ENCODE data around the gene LSP1. TPM values are rescaled to one million over a fixed set of nuclear protein-coding genes. Genes with fewer than 3 reads are reported as not detected.
A peak's percentile ranks its signal among the peaks of the same experiment; 100 is the strongest.
"Not testable (repeated sequence)": the region's sequence is repeated elsewhere in the genome, so short reads cannot be mapped to it uniquely, and the experiment has no call there.

Gene LSP1
- total and polyA plus RNA-seq, 7 donors = 8.7 to 80.2 (median 32.7) TPM

DNA sequence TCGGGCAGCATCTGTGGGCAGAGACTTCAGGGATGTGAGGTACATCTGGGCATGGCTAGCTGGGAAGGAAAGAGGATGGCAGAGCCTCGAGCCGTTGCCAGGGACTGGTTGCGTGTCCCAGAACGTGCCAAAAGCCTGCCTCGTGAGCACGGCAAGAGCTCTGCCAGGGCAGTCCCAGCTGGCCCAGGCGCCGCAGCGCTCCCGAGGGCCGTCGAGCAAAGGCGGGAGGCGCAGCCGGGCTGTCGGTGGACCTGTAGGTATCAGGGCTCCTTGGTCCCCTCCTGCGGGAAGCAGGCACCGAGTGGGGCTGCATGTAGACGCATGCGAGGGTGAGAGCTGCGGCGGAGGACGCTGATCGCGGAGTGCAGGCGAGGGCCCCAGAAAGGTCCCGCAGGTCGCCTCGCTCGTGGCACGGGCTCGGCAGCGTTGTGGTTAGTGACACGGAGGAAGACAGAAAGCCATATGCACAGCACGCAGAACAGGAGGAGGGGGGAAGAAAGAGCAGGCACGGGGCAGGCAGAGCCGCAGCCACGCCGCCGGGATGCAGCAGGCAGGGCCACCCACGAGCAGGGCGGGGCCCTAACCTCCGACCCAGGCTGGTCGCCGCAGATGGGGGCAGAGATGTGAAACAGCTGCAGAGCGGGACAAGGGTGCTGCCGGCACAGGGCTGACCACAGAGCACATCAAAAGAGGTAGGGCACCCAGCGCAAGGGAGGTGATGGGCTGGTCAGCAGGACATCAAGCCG is 18.0 kb downstream of the LSP1 start:
- H3K27ac ChIP-seq = peak overlapping the region; percentile 34 to 84 (median 40)
- no peaks in the 10 kb centered on the region for H3K9me3 ChIP-seq
- intact Hi-C loops (cut with DNase I) = no loop called here
- TF ChIP-seq EP300 (IDR thresholded peaks at IDR 0.05) = no peak
- TF ChIP-seq POLR2A (IDR thresholded peaks at IDR 0.05) = no peak
- DNase-seq = peak; percentile 65
- WGBS, 2 donors = 29 to 50% methylated on average over 50 of the region's 50 CpGs
- H3K4me1 ChIP-seq = peaks cover 0 to 32% (median 30%) of the 10 kb centered on the region in 4 donors
- H3K4me3 ChIP-seq = peak overlapping the region in 3 of 4 donors; percentile 27 to 30 (median 28)
- H3K36me3 ChIP-seq = no peaks in the 10 kb centered on the region
- H3K27me3 ChIP-seq = peaks cover 0 to 37% (median 24%) of the 10 kb centered on the region in 3 donors

DNA sequence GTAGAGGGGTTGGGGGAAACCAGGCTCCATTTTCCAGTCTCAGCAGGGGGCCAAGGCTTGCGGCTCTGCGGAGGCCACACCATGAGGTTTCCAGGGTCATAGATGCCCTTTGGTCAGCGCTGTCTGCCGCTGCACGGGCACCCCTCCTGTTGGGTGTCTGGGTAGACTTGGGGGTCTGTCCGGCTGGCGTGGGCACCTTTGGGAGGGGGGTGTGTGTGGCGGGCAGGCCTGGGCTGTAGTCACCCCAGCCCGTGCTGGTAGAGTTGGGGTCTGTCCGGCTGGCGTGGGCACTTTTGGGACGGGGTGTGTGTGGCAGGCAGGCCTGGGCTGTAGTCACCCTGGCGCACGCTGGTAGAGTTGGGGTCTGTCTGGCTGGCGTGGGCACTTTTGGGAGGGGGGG is 18.6 kb downstream of the LSP1 start:
- TF ChIP-seq, protein P1, sequence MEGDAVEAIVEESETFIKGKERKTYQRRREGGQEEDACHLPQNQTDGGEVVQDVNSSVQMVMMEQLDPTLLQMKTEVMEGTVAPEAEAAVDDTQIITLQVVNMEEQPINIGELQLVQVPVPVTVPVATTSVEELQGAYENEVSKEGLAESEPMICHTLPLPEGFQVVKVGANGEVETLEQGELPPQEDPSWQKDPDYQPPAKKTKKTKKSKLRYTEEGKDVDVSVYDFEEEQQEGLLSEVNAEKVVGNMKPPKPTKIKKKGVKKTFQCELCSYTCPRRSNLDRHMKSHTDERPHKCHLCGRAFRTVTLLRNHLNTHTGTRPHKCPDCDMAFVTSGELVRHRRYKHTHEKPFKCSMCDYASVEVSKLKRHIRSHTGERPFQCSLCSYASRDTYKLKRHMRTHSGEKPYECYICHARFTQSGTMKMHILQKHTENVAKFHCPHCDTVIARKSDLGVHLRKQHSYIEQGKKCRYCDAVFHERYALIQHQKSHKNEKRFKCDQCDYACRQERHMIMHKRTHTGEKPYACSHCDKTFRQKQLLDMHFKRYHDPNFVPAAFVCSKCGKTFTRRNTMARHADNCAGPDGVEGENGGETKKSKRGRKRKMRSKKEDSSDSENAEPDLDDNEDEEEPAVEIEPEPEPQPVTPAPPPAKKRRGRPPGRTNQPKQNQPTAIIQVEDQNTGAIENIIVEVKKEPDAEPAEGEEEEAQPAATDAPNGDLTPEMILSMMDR (IDR thresholded peaks at IDR 0.05) = no peak
- TF ChIP-seq POLR2AphosphoS5 (IDR thresholded peaks at IDR 0.05) (no peak), EP300 (IDR thresholded peaks at IDR 0.05) (no peak), POLR2A (IDR thresholded peaks at IDR 0.05) (no peak)
- Histone ChIP-seq H3K9me3 (no peaks in the 10 kb centered on the region), H3K4me3 (peak overlapping the region in 3 of 4 donors; percentile 27 to 30 (median 28)), H3K36me3 (no peaks in the 10 kb centered on the region), H3K4me1 (peaks cover 0 to 32% (median 30%) of the 10 kb centered on the region in 4 donors), H3K27ac (peak overlapping the region; percentile 34 to 84 (median 40)), H3K27me3 (peaks cover 0 to 37% (median 29%) of the 10 kb centered on the region in 3 donors)
- DNase-seq = no peak
- intact Hi-C loops (cut with DNase I) = no loop called here
- WGBS, 2 donors = 71 to 87% methylated on average over 15 of the region's 15 CpGs

DNA sequence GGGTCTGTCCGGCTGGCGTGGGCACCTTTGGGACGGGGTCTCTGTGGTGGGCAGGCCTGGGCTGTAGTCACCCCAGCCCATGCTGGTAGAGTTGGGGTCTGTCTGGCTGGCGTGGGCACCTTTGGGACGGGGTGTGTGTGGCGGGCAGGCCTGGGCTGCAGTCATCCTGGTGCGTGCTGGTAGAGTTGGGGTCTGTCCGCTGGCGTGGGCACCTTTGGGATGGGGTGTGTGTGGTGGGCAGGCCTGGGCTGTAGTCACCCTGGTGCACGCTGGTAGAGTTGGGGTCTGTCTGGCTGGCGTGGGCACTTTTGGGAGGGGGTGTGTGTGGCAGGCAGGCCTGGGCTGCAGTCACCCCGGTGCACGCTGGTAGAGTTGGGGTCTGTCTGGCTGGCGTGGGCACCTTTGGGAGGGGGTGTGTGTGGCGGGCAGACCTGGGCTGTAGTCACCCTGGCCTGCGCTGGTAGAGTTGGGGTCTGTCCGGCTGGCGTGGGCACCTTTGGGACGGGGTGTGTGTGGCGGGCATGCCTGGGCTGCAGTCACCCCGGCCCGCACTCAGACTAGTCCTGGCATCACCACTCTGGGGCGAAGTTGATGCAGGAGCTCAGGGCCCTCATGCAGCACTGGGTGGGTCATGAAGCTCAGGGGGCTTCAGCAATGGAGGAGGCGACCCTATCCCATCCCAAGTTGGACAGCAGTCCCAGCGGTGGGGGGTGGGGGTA is 19.5 kb downstream of the LSP1 start:
- peaks cover 0 to 38% (median 37%) of the 10 kb centered on the region in 4 donors for H3K4me1 ChIP-seq

DNA sequence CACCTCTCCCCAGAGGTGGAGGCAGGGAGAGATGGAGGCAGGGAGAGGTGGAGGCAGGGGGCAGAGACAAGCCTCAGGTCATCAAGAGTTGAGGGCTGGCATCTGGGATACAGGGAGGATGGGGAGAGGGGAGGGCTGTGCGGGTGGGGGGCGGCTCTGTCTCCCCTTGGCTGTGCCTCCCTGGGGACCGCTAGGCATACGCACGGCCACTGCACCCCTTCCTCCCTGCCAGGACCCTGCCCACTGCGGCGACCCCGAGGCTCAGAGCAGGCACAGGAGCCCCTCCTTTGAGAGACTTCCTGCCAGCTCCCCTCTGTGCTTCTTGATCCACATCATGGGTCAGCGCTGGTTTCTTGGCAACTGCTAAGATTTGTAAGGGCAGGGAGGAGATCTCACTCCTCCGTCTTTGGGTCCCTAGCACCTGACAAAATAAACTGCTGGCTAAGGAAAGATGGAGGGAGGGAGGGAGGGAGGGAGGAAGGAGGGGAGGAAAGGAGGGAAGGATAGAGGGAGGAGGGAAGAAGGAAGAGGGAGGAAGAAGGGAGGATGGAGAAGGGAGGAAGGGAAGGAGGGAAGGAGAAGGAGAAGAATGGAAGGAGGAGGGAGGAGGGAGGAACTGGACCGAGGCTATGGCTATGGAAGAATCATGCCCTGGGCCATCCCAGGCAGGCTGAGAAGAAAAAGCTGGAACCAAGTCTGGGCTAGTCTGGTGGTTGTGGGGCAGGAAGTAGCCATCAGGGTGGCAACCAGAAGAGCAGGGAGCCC is 20.3 kb downstream of the LSP1 start:
- Histone ChIP-seq H3K4me1 (peaks cover 0 to 43% (median 36%) of the 10 kb centered on the region in 4 donors), H3K27ac (peak overlapping the region in 3 of 4 donors; percentile 27 to 69 (median 41)), H3K4me3 (no peak overlapping the region), H3K27me3 (peaks cover 0 to 37% (median 29%) of the 10 kb centered on the region in 3 donors), H3K9me3 (no peaks in the 10 kb centered on the region), H3K36me3 (no peaks in the 10 kb centered on the region)
- TF ChIP-seq POLR2A (IDR thresholded peaks at IDR 0.05) = no peak
- TF ChIP-seq, protein P1 (IDR thresholded peaks at IDR 0.05) = no peak
- no peak for TF ChIP-seq POLR2AphosphoS5 (IDR thresholded peaks at IDR 0.05)
- TF ChIP-seq EP300 (IDR thresholded peaks at IDR 0.05) = no peak
- intact Hi-C loops (cut with DNase I) = no loop called here
- peak; percentile 68 for DNase-seq
- WGBS, 2 donors = 41 to 52% methylated on average over 11 of the region's 11 CpGs

More for the DNA sequence above, 19.5 kb downstream of the LSP1 start:
- peak overlapping the region in 1 of 4 donors; percentile 28 for H3K4me3 ChIP-seq
- DNase-seq = peak; percentile 67
- TF ChIP-seq EP300 (IDR thresholded peaks at IDR 0.05) (no peak), POLR2AphosphoS5 (IDR thresholded peaks at IDR 0.05) (no peak), POLR2A (IDR thresholded peaks at IDR 0.05) (no peak)
- TF ChIP-seq, protein P1 (IDR thresholded peaks at IDR 0.05) = no peak
- WGBS, 2 donors = 60 to 84% methylated on average over 25 of the region's 25 CpGs
- intact Hi-C loops (cut with DNase I) = no loop called here
- H3K27me3 ChIP-seq = peaks cover 0 to 37% (median 29%) of the 10 kb centered on the region in 3 donors
- H3K9me3 ChIP-seq = no peaks in the 10 kb centered on the region
- H3K27ac ChIP-seq = peak overlapping the region in 3 of 4 donors; percentile 27 to 69 (median 41)
- no peaks in the 10 kb centered on the region for H3K36me3 ChIP-seq

DNA sequence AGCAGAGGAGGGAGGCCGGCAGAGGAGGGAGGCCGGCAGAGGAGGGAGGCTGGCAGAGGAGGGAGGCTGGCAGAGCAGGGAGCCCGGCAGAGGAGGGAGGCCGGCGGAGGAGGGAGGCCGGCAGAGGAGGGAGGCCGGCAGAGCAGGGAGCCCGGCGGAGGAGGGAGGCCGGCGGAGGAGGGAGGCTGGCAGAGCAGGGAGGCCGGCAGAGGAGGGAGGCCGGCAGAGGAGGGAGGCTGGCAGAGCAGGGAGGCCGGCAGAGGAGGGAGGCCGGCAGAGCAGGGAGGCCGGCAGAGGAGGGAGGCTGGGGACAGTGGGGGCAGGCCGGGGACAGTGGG is 20.9 kb downstream of the LSP1 start:
- H3K4me1 ChIP-seq = peaks cover 0 to 43% (median 36%) of the 10 kb centered on the region in 4 donors
- H3K9me3 ChIP-seq; H3K4me3 ChIP-seq; H3K36me3 ChIP-seq; intact Hi-C loops (cut with DNase I): not testable (repeated sequence)
- 88 to 89% methylated on average over 17 of the region's 17 CpGs for WGBS, 2 donors
- H3K27me3 ChIP-seq = peaks cover 0 to 37% (median 29%) of the 10 kb centered on the region in 3 donors
- peak; percentile 18 for DNase-seq
- H3K27ac ChIP-seq = peak overlapping the region in 2 of 4 donors; percentile 31 to 69

DNA sequence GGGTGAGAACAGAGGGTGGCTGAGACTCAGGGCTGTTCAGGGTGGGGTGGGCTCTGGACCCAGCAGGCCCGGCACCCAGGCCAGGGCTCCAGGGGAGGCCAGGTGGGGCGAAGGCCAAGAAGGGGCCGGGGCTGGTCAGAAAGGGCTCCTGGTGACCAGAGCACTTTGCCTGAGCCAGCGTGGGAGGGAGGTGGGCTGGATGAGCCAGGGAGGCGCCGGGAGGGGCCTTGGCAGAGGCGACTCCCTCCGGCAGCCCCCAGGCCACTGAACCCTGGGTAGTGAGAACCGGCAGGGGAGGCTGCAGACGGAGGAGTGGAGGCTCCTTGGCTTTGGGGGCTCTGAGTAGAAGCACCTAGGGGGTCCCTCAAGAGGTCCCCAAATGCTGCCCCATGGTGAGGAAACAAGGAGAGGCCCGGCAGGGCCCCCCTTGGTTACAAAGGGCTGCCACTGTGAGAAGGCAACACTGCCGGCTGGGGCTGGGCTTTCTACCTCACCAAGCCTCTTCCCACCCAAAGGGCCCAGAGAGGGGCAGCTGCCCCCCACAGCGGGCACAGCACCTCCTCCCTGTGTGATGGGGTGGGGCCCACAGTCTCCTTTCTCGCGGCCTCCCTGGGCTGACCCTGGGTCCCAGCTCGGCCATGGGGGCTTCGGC is 21.7 kb downstream of the LSP1 start:
- Histone ChIP-seq H3K4me1 (peaks cover 0 to 43% (median 36%) of the 10 kb centered on the region in 4 donors), H3K27ac (peak overlapping the region; percentile 28 to 78 (median 60)), H3K27me3 (peaks cover 0 to 32% (median 25%) of the 10 kb centered on the region in 3 donors)
- intact Hi-C loops (cut with DNase I); H3K9me3 ChIP-seq; H3K4me3 ChIP-seq; H3K36me3 ChIP-seq: not testable (repeated sequence)
- WGBS, 2 donors = 59 to 83% methylated on average over 17 of the region's 17 CpGs
- peak; percentile 66 for DNase-seq

Data from sigmoid colon (tissue), 7 donors.